Measurements from ENCODE around the gene SLC25A43.

DNA sequence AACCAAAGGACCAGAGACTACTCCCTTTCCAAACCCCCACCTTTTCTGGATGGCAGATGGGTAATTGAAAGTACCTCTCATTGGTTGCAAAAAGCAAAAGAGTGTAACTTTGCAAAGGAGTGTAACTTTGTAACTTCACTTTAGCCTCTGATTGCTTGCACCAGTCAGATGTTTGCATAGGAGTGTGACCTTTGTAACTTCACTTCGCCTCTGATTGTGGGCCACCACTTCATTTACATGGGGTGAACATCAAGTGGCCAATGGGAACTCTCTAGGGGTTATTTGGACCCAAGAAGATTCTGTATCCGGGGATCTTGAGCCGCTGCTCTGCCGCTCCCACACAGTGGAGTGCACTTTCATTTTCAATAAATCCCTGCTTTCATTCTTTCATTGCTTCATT lies 9.9 kb upstream of the SLC25A43 start:
- TF ChIP-seq CTCF (IDR thresholded peaks at IDR 0.05; ENCODE audit: control extremely low read depth in 1 of 3, insufficient read depth in 1 of 3, low read depth in 1 of 3, low read length in 3 of 3) (no peak), EGR1 (IDR thresholded peaks at IDR 0.05; ENCODE audit: borderline replicate concordance, low read depth, low read length) (no peak), MAFK (IDR thresholded peaks at IDR 0.05; ENCODE audit: low read depth, low read length) (no peak), RBBP5 (IDR thresholded peaks at IDR 0.05; ENCODE audit: borderline replicate concordance, low read depth, low read length) (no peak), CBX5 (IDR thresholded peaks at IDR 0.05; ENCODE audit: low read depth, low read length) (no peak), JUND (IDR thresholded peaks at IDR 0.05; ENCODE audit: low read length) (no peak), RNF2 (IDR thresholded peaks at IDR 0.05; ENCODE audit: borderline replicate concordance, low read depth, low read length, missing control alignments, poor library complexity, severe bottlenecking) (no peak), POLR2A (IDR thresholded peaks at IDR 0.05; ENCODE audit: control extremely low read depth in 1 of 2, low read depth in 2 of 2, low read length in 2 of 2) (no peak), SAP30 (IDR thresholded peaks at IDR 0.05; ENCODE audit: insufficient read depth, insufficient replicate concordance, low read length) (no peak), POLR2AphosphoS5 (IDR thresholded peaks at IDR 0.05; ENCODE audit: low read depth, low read length) (no peak), SRF (IDR thresholded peaks at IDR 0.05; ENCODE audit: low read depth, low read length) (no peak), YY1 (IDR thresholded peaks at IDR 0.05; ENCODE audit: low read depth, low read length) (no peak), EP300 (IDR thresholded peaks at IDR 0.05; ENCODE audit: borderline replicate concordance in 1 of 2, low read depth in 2 of 2, low read length in 2 of 2) (no peak)
- TF ChIP-seq, protein P1, sequence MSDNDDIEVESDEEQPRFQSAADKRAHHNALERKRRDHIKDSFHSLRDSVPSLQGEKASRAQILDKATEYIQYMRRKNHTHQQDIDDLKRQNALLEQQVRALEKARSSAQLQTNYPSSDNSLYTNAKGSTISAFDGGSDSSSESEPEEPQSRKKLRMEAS (IDR thresholded peaks at IDR 0.05) = no peak
